GM18868 (cell line): ENCODE data around the gene GIMD1.
"Not testable (repeated sequence)": the region's sequence is repeated elsewhere in the genome, so short reads cannot be mapped to it uniquely, and the experiment has no call there.

ENCODE experiments used
- ATAC-seq: cut with Tn5 transposase; IDR thresholded peaks from one replicate; pipeline ENCODE4 v1.9.1; 2021; ENCODE audit warnings: mild to moderate bottlenecking, moderate library complexity; ENCODE audit not compliant: unreplicated experiment

Gene GIMD1

DNA sequence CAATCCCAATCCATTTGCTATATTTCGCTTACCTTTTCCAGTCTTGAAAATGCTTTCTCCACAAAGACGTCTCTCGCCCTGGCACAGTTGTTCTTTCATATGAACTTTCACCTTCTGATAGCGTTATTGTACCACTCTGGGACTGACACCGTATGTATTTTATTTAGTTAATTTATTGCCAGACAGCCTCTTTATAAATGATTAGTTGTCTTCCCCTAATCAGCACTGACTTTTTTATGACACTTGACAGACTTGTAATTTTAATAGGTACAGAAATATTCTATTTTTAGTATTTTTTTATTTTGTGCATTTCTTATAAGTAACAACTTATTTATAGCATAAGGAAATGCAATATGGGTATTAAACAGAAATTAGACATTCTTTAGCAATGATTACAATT, at the start of gene GIMD1:
GIMD1 (minus strand) TSS at position 101 of the 400 bp plus-strand sequence. CDS start 1,343 bp downstream, outside the sequence.
- ATAC-seq = no peak

DNA sequence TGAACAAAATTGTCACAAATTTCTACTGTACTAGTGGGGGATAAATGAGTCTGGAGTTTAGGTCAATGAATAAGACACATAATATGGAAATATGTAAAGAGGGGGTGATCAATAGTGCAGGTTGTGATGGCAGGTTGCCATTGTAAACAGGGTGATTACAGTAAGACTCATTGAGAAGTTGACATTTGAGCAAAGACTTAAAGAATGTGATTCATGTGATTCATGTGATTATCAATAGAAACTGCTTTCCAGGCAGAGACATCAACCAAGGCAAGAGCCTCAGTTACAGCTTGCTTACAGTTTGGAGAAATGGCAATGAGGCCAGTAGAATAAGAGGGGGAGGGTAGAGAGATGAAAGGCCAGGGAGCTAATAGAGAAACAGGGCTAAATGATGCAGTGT, 45.8 kb upstream of the GIMD1 start:
- ATAC-seq = no peak

DNA sequence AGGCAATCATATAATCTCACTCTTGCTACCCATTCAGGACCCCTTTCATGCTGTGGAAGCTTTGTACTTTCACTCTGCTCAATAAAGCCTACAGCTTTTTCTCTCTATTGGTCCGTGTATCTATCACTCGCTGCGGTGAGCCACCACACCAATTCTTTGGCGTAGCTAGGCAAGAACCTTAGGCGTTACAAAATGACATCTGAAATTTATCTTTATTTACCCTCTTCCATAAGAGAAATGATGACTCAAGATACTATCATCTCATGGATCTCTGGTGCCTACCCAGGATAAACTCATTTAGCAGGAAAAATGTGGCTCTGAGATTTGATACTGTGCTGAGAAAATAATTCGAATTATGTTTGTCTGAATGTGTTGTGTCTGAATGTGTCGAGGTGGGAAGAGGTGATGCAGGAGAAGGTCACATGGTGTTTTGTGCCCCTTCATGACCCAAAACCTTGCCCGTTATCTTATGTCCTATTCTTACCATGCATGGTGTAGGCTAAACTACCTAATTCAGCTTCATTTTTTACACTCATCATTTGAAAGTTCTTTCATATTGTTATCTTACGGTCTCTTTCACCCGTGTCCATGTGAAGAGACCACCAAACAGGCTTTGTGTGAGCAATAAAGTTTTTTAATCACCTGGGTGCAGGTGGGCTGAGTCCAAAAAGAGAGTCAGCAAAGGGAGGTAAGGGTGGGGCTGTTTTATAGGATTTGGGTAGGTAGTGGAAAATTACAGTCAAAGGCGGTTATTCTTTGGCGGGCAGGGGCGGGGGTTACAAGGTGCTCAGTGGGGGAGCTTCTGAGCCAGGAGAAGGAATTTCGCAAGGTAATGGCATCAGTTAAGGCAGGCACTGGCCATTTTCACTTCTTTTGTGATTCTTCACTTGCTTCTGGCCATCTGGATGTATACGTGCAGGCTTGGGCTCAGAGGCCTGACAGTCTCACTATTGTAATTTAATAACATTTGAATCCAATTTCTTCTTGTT, 41.6 kb upstream of the GIMD1 start:
- ATAC-seq = no peak

DNA sequence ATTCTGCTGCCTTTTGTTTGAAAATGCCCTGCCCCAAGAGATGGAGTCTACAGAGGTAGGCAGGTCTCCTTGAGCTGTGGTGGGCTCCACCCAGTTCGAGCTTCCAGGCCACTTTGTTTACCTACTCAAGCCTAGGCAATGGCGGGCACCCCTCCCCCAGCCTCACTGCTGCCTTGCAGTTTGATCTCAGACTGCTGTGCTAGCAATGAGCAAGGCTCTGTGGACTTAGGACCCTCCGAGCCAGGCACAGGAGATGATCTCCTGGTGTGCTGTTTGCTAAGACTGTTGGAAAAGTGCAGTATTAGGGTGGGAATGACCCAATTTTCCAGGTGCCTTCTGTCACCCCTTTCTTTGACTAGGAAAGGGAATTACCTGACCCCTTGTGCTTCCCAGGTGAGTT, 39.4 kb upstream of the GIMD1 start:
- not testable (repeated sequence) for ATAC-seq

DNA sequence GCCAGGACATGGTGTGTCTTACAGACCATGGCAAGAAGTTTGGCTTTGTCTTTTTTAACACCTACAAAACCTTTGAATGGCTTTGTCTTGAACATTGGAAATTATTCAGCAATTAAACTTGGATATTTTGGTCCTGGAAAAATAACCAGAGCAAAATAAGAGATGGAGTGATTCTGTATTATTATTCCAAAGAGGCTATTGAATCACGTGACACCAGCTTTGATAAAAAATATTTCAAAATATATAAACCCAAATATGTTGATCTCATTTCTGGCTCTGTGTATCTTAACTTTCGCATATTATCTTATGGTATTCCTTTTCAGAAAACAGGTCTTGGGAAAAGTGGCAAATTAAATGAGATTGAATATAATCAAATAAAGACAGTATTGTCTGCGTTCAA, 32.6 kb upstream of the GIMD1 start:
- no peak for ATAC-seq

DNA sequence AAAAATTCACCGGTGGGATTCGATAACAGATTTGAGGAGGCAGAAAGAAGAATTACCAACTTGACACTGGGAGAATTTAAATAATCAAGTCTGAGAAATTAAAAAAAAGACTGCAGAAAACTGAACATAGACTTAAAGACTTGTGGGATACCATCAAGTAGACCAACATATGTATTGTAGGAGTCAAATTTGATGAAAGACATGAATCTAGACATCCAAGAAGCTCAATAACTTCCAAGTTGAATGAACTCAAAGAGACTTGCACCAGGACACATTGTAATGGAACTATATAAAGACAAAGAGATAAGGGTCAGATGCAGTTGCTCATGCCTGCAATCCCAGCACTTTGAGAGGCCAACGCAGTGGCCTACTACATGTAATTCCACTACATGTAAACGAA, 30.3 kb upstream of the GIMD1 start:
- ATAC-seq = not testable (repeated sequence)

DNA sequence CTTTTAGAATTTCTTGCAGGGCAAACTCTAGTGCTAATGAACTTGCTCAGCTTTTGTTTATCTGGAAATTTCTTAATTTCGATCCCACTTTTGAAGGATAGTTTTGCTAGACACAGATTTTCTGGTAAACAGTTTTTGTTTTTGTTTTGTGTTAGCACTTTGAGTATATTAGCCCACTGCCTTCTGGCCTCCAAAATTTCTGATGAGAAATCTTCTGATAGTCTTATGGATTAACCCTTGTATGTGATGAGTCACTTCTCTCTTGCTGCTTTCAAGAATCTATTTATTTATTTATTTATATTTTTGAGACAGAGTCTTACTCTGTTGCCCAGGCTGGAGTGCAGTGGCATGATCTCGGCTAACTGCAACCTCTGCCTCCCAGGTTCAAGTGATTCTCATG, 27.0 kb upstream of the GIMD1 start:
- no peak for ATAC-seq

DNA sequence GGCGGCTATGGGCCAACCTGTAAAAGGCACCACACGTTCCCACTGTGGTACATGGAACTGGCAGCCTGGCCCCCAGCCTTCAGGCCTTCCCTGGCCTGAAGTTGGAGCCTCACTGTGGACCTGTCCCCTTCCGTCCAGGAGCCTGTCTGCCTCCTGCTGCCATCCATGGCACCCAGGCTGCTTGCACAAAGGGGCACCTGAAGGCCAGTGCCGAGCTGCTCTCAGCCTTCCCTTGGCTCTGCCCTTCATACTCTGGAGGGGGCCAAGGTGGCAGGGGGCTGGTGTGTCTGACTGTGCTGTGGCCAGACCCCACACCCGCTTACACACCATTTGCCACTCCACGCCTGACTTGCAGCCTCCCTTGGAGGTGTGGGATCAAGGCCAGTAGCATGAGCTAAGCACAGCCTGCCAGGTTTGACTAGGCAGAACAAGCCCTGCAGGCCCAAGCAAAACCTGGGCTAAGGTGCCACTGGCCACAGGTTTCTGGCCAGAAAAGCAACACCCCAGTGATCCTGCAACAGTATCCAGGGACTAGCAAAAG, 17.3 kb upstream of the GIMD1 start:
- ATAC-seq = no peak

DNA sequence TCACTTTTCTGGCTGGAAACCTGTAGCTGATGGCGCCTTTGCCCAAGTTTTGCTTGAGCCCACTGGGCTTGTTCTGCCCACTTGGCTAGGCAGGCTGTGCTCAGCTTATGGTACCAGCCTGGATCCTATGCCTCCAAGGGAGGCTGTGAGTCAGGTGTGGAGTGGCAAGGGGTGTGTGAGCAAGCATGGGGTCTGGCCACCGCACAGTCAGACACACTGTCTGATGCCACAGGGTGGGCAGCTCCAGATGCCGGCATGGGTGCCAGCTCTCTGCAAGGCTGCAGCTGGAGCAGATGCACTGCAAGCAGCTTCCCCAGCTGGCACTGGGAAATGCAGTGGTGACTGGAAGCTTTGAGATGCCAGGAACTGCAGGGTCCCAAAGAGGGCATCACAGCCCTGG, 16.3 kb upstream of the GIMD1 start:
- no peak for ATAC-seq

DNA sequence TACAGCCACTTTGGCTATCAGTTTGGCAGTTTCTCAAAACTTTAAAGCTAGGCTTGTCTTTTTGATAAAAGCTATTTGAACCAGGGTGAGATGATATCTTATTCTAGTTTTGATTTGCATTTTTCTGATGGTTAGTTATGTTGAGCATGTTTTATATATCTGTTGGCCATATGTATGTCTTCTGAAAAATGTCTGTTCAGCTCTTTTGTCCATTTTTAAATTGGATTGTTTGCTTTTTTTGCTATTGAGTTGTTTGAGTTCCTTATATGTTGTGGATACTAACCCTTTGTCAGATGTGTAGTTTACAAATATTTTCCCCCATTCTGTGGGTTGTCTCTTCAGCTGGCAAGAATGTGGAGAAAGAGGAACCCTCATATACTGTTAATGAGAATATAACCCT, 11.6 kb upstream of the GIMD1 start:
- no peak for ATAC-seq

DNA sequence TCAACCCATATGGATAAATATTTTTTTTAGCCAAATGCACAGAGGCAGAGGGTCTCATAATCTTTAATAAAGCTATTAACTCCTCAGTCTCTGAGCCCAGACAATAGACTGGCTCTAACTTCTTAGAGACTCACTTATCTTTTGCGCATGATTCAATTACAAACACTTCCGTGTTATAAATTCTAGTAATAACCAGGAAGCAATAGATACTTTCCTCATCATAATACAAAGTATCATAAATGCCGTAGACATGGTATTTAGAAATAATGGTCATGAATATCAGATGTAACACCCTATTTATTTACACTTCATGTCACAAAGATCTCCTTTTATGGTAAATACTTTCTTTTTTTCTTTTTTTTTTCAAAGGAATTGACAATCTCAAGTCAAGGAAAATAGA, 4.4 kb upstream of the GIMD1 start:
- ATAC-seq = no peak

DNA sequence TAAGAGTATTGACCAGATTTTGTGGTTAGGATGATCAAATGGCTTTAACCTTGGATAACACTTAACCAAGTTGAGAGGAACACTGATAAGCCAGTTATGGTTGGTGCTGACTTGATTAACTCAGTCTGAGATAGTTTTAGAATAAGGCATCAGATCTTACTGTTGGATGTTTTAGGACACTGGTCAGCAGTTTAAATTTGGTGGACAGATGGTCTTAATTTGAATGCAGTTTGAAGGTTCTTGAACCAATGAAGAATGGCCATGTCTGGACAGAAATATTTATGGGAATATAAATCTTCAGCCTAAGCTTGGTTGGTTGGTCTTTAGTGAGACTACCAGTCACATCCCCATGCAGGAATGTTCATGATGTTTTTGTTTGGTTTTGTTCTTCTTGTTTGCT, 2.6 kb upstream of the GIMD1 start:
- ATAC-seq = no peak

DNA sequence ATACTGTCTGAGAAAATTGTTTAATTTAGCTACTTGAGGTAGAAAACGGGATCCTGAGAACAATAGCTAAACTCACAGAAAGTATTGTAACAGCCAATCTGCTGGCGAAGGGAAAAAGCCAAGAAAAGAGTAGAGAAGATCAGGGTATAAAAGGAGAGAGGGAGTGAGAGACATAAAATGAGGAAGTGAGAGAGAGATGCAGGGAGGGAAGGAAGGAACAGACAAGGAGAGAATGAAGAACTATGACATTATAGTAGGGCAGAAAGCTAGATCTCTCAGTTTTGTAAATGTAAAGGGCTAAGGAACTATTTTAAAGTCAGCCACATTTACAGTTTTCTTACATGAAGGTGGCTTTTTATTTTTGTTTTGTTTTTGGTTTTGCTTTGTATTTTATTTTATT, 1.6 kb upstream of the GIMD1 start:
- ATAC-seq = no peak

DNA sequence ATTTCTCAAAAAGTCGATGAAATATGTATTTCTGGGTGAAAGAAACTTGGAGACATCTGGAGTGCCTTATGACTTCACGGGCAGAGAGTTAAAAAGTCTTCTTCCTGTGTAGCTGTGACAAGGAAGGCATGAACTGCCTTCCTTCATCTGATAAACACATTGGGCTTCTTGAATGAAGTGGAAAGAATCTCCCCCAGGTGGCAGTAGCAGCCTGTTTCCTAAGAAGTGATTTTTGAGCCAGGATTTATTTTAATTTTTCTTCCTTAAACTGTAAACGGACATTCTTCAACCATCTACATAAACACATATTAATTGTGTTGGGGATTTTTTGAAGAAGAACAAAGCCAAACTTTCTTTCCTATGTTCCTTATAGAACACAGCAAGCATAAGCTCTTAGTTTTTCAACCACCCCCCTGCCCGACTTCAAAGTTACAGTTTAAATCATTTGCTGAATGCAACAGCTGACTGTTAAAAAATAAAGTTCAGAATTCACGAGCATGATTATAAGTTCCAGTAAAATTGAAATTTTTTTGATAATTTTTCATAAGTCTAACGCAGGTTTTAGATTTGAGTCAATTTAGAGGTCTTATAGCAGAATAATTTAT, 980 bp upstream of the GIMD1 start:
- ATAC-seq = peak; percentile 80

DNA sequence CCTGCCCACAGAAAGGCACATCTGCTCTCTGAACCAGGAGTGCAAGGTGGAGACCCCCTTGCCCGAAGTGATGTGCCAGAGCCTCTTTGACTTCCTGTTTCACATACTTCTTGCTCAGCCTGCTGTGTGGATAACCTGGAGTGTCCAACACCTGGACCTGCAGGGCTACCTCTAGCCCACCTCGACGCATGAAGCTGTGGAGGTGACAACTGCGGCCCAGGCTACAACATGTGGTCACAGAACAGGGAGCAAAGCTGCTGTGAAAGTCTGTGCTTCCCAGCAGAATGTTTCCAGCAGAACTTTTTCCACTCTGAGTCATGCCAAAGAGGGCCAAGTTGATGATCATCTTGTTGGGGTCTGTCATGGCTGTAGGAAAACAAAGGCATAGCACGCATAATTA, 1.5 kb downstream of the GIMD1 start:
- no peak for ATAC-seq

DNA sequence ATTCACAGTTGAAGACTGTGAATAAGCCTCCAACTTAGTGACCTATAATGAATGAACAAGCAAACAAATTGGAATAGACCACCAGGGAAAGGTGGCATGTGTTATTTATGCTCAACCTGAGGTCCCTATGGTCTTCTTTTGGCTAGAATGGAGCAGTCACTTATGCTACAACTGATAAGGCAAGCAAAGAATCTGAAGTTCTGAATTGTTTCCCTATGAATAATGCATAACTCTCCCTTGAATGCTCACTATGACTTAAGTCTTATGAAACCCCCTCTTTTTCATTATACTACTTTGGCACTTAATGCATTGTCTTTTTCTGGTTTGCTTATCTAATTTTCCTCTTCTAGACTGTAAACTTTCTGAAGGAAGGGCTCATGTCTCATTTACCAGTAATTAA, 2.6 kb downstream of the GIMD1 start:
- no peak for ATAC-seq

DNA sequence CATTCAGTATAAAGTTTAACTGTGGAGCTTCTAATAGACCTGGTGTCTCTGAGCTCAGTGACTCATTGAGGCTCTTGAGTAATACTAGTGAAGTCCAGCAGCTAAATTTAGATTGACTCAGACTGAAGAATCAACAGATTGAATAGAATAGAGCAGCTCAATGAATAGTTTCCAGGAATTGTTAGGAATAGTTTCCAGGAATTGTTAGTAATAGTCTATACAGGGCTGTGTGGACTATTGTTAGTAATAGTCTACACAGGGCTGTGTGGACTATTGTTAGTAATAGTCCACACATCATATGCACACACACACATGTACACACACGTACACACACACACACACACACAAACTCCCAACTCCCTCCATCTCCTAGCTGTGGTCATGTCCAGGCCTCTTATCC, 3.0 kb downstream of the GIMD1 start:
- no peak for ATAC-seq

DNA sequence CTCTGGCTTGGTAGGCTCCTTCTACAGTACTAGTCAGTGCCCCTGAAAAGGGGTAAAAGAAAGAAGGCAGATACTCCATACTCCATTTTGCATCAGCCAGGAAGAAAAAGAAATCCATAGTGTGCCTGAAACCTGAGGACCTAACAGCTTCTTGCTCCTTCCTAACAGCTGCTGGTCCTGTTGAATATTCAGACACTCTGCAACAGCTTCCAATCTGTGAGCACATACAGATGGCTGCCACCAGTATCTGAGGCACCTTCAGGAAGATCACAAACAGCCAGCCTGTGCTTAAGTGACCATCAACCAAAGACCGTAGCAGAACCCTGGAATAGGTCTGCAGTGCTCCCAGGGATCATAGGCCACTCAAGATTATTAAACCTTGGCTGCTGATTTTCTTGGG, 4.3 kb downstream of the GIMD1 start:
- ATAC-seq = no peak

DNA sequence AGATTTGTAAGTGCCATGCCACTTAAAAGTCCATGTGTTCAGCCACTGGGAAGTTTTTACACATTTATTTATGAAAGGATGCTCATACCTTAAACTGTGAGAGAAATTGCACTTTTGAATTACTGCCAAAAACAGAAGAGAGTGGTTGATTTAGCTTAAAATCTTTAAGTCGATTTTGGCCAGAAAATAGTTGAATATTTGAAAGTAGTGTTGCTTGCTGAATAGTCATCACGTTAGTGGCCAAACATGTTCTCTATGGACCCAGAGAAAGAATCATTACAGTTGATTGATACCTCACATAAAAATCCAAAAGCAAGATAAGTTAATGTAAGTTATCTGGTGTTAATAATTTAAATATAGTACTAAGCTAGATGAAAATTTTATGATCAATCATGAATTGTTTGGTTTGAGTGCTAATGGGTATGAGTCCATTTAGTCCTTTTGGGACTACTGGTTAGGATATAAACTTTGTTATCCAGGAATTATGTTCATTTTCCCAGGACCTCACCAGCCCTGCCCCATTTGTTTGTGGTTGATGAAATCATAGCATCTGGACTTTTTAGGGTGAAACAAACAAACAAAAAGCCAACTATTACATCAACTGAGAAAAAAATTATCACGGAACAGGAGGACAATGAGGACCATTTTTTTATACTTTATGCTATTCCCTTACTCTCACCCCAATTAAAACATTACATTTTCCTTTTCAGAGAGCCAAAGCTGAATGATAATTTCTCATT, 6.3 kb downstream of the GIMD1 start:
- no peak for ATAC-seq

DNA sequence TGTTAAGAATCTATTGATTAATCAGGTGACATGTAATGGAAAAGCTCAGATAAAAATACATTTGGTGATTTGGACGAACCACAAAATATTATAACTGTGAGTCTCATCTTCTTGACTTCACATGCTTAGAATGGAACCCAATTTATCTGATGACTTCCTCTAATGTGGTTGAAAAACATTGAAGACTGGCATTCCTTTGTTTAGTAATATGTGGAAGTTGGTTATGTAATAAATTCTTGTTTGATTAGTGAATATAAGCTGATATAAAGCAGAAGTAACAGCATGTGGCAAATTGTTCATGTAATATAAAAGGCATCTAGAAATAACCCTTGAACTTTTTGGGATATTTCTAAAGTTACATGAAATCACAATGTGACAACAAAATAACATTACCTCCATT, 9.7 kb downstream of the GIMD1 start:
- no peak for ATAC-seq

DNA sequence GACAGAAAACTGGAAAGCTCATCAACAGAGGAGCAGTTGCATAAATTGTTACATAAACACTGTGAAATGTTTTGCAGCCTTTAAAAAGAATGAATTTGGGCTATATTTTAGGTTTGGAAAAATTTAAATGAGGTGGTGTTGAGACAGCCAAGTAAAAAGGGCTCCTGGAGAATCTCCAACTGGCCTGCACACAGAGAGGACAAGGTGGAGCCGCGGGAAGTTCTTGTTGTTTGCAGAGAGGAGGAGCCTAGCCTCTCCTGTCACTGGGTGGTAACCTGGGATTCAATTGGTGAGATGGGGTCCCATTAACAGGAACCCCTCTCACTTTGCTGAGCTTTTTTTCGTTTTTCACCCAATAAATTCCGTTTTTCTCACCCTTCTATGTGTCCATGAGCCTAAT, 13.4 kb downstream of the GIMD1 start:
- ATAC-seq = no peak
